ENCODE results near the gene TSPAN11.
A peak's percentile ranks its signal among the peaks of the same experiment; 100 is the strongest.

Gene TSPAN11

GRCh38 chr12:30982413-30982812 lies 55.9 kb downstream of the TSPAN11 start:
- no peak for DNase-seq

- DNase-seq = peak; percentile 67
These were observed 59.4 kb downstream of the TSPAN11 start for GRCh38 chr12:30985814-30986452.

GRCh38 chr12:30988086-30988485 lies 61.5 kb downstream of the TSPAN11 start:
- DNase-seq = no peak

GRCh38 chr12:30988646-30989286 lies 62.2 kb downstream of the TSPAN11 start:
- DNase-seq = no peak

- peak; percentile 50 for DNase-seq
These were observed 63.2 kb downstream of the TSPAN11 start for GRCh38 chr12:30989754-30990153.

GRCh38 chr12:30990316-30990715 lies 63.8 kb downstream of the TSPAN11 start:
- DNase-seq = no peak

- DNase-seq = no peak
These were observed 64.2 kb downstream of the TSPAN11 start for GRCh38 chr12:30990776-30991175.

- DNase-seq = no peak
These were observed 64.9 kb downstream of the TSPAN11 start for GRCh38 chr12:30991466-30991865.

GRCh38 chr12:30992381-30992780 lies 65.8 kb downstream of the TSPAN11 start:
- DNase-seq = no peak

GRCh38 chr12:30993766-30994165 lies 67.2 kb downstream of the TSPAN11 start:
- DNase-seq = no peak

- DNase-seq = no peak
These were observed 67.7 kb downstream of the TSPAN11 start for GRCh38 chr12:30994274-30994673.

GRCh38 chr12:30996255-30996654 lies 69.7 kb downstream of the TSPAN11 start:
- DNase-seq = no peak

- DNase-seq = no peak
These were observed 70.2 kb downstream of the TSPAN11 start for GRCh38 chr12:30996752-30997151.

GRCh38 chr12:30997685-30998440 lies 71.3 kb downstream of the TSPAN11 start:
- DNase-seq = no peak

- no peak for DNase-seq
These were observed 72.5 kb downstream of the TSPAN11 start for GRCh38 chr12:30999011-30999410.

GRCh38 chr12:30999723-31000122 lies 73.2 kb downstream of the TSPAN11 start:
- DNase-seq = peak; percentile 70

GRCh38 chr12:31000751-31001150 lies 74.2 kb downstream of the TSPAN11 start:
- DNase-seq = peak; percentile 12

- DNase-seq = no peak
These were observed 75.2 kb downstream of the TSPAN11 start for GRCh38 chr12:31001581-31002360.

- DNase-seq = no peak
These were observed 75.8 kb downstream of the TSPAN11 start for GRCh38 chr12:31002361-31002725.

- DNase-seq = no peak
These were observed 76.5 kb downstream of the TSPAN11 start for GRCh38 chr12:31002999-31003398.

GRCh38 chr12:31003861-31004640 lies 77.5 kb downstream of the TSPAN11 start:
- DNase-seq = no peak

GRCh38 chr12:31004666-31005065 lies 78.1 kb downstream of the TSPAN11 start:
- no peak for DNase-seq
